Epithelial cell of proximal tubule (primary cell): ENCODE results near the gene POLD1. TPM values are rescaled to one million over a fixed set of nuclear protein-coding genes. Genes with fewer than 3 reads are reported as not detected.

Experiments used
- DNase-seq: peaks from one replicate; pipeline ENCODE4 v3.0.0-alpha.2; 2011; ENCODE audit warnings: low read depth
- H3K4me3 ChIP-seq: 2 replicates; pipeline ENCODE4 v1.5.1; 2011; ENCODE audit warnings: low read depth, mild to moderate bottlenecking, low read length
- total RNA-seq: library from RNA; depleted of rRNA; stranded (reverse); fragments of >200 nt; gene quantifications from 2 replicates; pipeline ENCODE4 v1.2.3, GENCODE V29; 2015
- TF ChIP-seq, protein P1 (sequence below): conservative IDR thresholded peaks from 2 replicates; pipeline ENCODE4 v1.5.1; 2012; ENCODE audit warnings: low read depth, mild to moderate bottlenecking, low read length

POLD1 gene
- total RNA-seq, 1 donor from 2014 or later = 89.4 TPM

DNA sequence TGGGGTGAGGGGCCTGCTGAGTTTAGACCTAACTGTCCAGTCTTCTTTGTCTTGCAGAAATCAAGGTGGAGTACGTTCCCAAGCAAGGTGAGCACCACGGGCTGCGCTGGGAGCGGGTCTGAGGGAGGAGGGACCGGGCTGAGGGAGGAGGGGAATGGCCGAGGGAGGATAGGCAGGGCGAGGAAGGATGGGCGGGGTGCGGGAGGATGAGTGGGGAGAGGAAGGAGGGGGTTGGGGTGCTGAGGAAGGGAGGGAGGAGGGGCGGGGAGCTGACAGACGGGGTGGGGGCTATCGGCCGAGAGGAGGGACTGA, 67.0 kb downstream of the POLD1 start:
- no peak for DNase-seq
- no peak overlapping the region for H3K4me3 ChIP-seq
- TF ChIP-seq, protein P1, sequence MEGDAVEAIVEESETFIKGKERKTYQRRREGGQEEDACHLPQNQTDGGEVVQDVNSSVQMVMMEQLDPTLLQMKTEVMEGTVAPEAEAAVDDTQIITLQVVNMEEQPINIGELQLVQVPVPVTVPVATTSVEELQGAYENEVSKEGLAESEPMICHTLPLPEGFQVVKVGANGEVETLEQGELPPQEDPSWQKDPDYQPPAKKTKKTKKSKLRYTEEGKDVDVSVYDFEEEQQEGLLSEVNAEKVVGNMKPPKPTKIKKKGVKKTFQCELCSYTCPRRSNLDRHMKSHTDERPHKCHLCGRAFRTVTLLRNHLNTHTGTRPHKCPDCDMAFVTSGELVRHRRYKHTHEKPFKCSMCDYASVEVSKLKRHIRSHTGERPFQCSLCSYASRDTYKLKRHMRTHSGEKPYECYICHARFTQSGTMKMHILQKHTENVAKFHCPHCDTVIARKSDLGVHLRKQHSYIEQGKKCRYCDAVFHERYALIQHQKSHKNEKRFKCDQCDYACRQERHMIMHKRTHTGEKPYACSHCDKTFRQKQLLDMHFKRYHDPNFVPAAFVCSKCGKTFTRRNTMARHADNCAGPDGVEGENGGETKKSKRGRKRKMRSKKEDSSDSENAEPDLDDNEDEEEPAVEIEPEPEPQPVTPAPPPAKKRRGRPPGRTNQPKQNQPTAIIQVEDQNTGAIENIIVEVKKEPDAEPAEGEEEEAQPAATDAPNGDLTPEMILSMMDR = no peak

DNA sequence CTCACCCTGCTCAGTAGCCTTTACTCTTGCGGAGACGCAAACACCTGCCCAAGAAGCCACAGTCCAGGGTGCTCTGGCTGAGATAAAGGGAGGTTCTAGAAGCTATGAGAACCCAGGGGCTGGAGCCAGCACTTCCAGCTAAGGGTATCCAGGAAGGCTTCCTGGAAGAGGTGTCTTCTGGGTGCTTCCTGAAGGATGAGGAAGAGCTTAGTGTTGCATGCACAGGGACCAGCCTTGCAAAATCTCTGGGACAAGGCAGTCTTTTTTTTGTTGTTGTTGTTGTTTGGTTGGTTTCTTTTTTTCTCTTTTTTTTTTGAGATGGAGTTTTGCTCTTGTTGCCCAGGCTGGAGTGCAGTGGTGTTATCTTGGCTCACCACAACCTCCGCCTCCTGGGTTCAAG, 69.1 kb downstream of the POLD1 start:
- H3K4me3 ChIP-seq = no peak overlapping the region
- DNase-seq = no peak
- TF ChIP-seq, protein P1 = no peak

- H3K4me3 ChIP-seq = no peak overlapping the region
- TF ChIP-seq, protein P1 = no peak
Observed at GRCh38 chr19:50455992-50456391, 71.8 kb downstream of the POLD1 start.

DNA sequence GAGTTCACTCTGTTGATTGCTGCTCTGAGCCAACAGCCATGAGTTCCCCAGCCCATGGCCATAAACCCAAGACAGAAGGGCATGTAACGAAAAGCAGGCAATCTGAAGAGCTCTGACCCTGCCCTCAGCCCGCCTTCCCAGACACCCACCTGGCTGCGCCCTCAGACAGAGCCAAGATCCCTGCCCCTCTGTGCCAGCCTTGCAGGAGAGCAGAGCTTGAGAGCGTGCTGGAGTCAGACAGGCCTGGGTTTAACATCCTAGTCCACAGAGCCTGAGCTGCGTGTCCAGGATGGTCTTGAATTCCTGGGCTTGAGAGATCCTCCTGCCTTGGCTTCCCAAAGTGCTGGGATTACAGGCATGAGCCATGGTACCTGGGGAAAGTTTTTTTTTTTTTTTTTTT, 73.2 kb downstream of the POLD1 start:
- H3K4me3 ChIP-seq = no peak overlapping the region
- TF ChIP-seq, protein P1 = no peak

More at GRCh38 chr19:50455992-50456391, 71.8 kb downstream of the POLD1 start:
- DNase-seq = no peak

GRCh38 chr19:50458396-50459066, 74.4 kb downstream of the POLD1 start:
- H3K4me3 ChIP-seq = no peak overlapping the region
- no peak for DNase-seq
- TF ChIP-seq, protein P1 = no peak

More for the DNA sequence above, 73.2 kb downstream of the POLD1 start:
- DNase-seq = no peak

- no peak overlapping the region for H3K4me3 ChIP-seq
- TF ChIP-seq, protein P1 = no peak
- no peak for DNase-seq
Observed at GRCh38 chr19:50459067-50459456, 74.9 kb downstream of the POLD1 start.

- no peak overlapping the region for H3K4me3 ChIP-seq
- no peak for DNase-seq
- TF ChIP-seq, protein P1 = no peak
Observed at GRCh38 chr19:50459638-50460037, 75.5 kb downstream of the POLD1 start.
